IPS DF 6.9 (cell line): ENCODE measurements around the gene TAOK2.
A peak's percentile ranks its signal among the peaks of the same experiment; 100 is the strongest.

ENCODE experiments used
- DNase-seq: peaks from one replicate; pipeline ENCODE4 v3.0.0-alpha.2; 2013; ENCODE audit warnings: low read depth, low spot score
- H3K27ac ChIP-seq: one replicate; pipeline ENCODE4 v1.5.1; 2013; ENCODE audit warnings: low read length, control low read depth
- H3K27me3 ChIP-seq: 2 replicates; pipeline ENCODE4 v1.6.1; 2013; ENCODE audit warnings: mild to moderate bottlenecking, low read length; ENCODE audit not compliant: control insufficient read depth, insufficient read depth
- H3K36me3 ChIP-seq: 2 replicates; pipeline ENCODE4 v1.6.1; 2013; ENCODE audit warnings: low read length; ENCODE audit not compliant: control insufficient read depth, insufficient read depth
- H3K4me1 ChIP-seq: 2 replicates; pipeline ENCODE4 v1.6.1; 2013; ENCODE audit warnings: low read length; ENCODE audit not compliant: control insufficient read depth, insufficient read depth
- H3K4me3 ChIP-seq: 2 replicates; pipeline ENCODE4 v1.5.1; 2013; ENCODE audit warnings: mild to moderate bottlenecking, low read length
- H3K9me3 ChIP-seq: 2 replicates; pipeline ENCODE4 v1.6.1; 2013; ENCODE audit warnings: low read length, inconsistent platforms; ENCODE audit not compliant: control insufficient read depth, insufficient read depth
- WGBS: extraction: QIAGEN DNeasy Blood & Tissue Kit; methylation state at CpG from one replicate; pipeline ENCODE4 v1.1.7; 2013; ENCODE audit warnings: mixed read lengths, missing lambda C conversion rate; ENCODE audit not compliant: insufficient read length, insufficient coverage; 5-methylcytosine and 5-hydroxymethylcytosine counted together

The TAOK2 gene

DNA sequence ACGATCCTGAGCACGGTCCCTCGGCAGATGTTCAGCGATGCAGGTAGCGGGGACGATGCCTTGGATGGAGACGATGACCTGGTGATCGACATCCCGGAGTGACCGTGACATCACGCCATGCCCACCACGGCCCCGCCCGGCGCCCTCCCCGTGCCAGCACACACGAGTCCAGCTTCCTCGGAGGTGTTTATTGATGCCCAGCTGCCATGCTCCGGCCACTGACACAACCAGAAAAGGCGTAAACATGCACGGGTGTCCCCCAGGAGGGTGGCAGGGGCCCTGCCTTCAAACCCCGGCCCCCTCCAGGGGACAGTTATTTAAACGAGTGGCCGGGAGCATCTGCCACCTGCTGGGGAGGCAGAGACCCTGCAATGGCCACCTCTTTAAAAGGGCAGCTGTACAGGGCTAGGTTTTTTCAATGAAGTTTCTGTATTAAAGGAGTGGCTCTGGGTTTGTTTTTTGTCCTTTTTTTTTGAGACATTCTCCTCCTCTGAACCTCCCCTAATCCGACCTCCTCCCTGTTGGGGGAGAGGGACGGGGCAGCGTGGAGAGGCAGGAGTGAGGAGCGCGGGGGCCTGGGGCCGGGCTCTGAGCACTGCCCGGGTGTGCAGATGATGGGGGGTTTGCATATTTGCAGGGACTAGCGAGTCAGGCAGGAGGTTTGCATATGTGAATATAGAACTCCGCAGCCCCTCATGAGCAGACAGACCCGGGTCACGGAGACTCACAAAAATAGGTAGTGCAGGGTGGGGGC is 31.9 kb downstream of the TAOK2 start:
- Histone ChIP-seq H3K4me1 (peaks cover 3% of the 10 kb centered on the region), H3K27me3 (peaks cover 2% of the 10 kb centered on the region; the same call in 1 of the 2 replicates), H3K4me3 (no peak overlapping the region), H3K9me3 (no peaks in the 10 kb centered on the region), H3K27ac (no peak overlapping the region), H3K36me3 (peaks cover 19% of the 10 kb centered on the region)
- DNase-seq: no peak
- no CpG with 5 or more reads among the region's 35 CpGs for WGBS

DNA sequence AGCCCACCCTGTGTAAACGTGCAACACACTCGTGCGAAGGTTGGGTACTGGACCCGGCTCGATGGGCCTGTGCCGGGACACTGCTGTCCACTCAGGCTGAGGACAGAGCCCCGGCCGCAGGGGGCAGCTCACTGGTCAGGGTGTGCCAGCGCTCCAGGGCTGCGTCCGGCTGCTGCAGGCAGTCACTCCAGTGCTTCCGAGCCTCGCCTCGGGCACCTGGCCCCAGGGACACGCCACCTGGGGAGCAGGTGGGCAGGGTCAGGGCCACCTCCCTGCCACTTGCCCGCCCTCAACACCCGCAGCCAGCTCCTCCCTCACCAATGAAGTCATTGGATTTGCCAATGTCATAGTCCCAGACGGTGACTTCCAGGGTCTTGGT is 32.4 kb downstream of the TAOK2 start:
- Histone ChIP-seq H3K4me1 (peaks cover 3% of the 10 kb centered on the region), H3K4me3 (no peak overlapping the region), H3K9me3 (no peaks in the 10 kb centered on the region), H3K27me3 (peaks cover 2% of the 10 kb centered on the region; the same call in 1 of the 2 replicates), H3K27ac (no peak overlapping the region), H3K36me3 (peaks cover 19% of the 10 kb centered on the region)
- WGBS: no CpG with 5 or more reads among the region's 18 CpGs
- no peak for DNase-seq

GRCh38 chr16:30006659-30007377 is 33.1 kb downstream of the TAOK2 start:
- no peak overlapping the region for H3K27ac ChIP-seq
- H3K4me1 ChIP-seq: peaks cover 3% of the 10 kb centered on the region
- H3K36me3 ChIP-seq: peaks cover 17% of the 10 kb centered on the region
- H3K27me3 ChIP-seq: peaks cover 2% of the 10 kb centered on the region; the same call in 1 of the 2 replicates
- no peak for DNase-seq
- H3K9me3 ChIP-seq: no peaks in the 10 kb centered on the region
- no CpG with 5 or more reads among the region's 34 CpGs for WGBS
- no peak overlapping the region for H3K4me3 ChIP-seq

DNA sequence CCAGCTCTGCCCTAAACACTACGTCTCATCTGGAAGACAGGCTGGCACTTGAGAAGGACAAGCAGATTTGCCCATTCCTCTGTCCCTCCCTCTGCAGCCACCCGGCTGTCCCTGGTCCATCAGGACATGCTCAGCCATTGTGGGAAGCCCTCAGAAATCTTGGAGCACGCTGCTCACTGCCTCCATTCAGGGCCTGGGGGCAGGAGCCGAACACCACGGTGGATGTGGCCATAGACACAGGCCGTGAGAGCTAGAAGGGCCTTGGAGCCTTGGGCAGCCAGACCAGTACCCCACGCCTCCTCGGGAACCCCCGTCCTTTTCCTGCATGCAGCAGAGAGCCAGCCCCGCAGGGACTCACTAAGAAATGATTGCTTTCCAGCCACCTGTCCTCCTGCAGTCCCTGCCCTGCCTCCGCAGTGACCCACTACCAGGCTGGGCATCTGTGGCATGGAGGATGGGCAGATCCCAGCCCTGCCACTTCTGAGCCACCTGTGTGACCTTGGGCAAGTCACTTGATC is 33.8 kb downstream of the TAOK2 start:
- WGBS: no CpG with 5 or more reads among the region's 11 CpGs
- Histone ChIP-seq H3K36me3 (peaks cover 13% of the 10 kb centered on the region), H3K4me1 (peaks cover 3% of the 10 kb centered on the region), H3K9me3 (no peaks in the 10 kb centered on the region), H3K27ac (no peak overlapping the region), H3K27me3 (peaks cover 2% of the 10 kb centered on the region; the same call in 1 of the 2 replicates), H3K4me3 (no peak overlapping the region)
- no peak for DNase-seq

- peaks cover 2% of the 10 kb centered on the region; the same call in 1 of the 2 replicates for H3K27me3 ChIP-seq
- WGBS: no CpG with 5 or more reads among the region's 26 CpGs
- no peak overlapping the region for H3K4me3 ChIP-seq
- no peaks in the 10 kb centered on the region for H3K9me3 ChIP-seq
- peaks cover 4% of the 10 kb centered on the region; the same call in 1 of the 2 replicates for H3K36me3 ChIP-seq
- DNase-seq: no peak
- H3K4me1 ChIP-seq: peaks cover 3% of the 10 kb centered on the region
- no peak overlapping the region for H3K27ac ChIP-seq
These were observed 35.6 kb downstream of the TAOK2 start for GRCh38 chr16:30009085-30009862.

- H3K9me3 ChIP-seq: no peaks in the 10 kb centered on the region
- H3K4me1 ChIP-seq: peaks cover 3% of the 10 kb centered on the region
- H3K4me3 ChIP-seq: peak overlapping the region; percentile 90
- peaks cover 4% of the 10 kb centered on the region; the same call in 1 of the 2 replicates for H3K36me3 ChIP-seq
- no peak overlapping the region for H3K27ac ChIP-seq
- no peak for DNase-seq
- H3K27me3 ChIP-seq: peaks cover 2% of the 10 kb centered on the region; the same call in 1 of the 2 replicates
- WGBS: no CpG with 5 or more reads among the region's 34 CpGs
These were observed 36.5 kb downstream of the TAOK2 start for GRCh38 chr16:30009990-30010843.

GRCh38 chr16:30010844-30011713 is 37.4 kb downstream of the TAOK2 start, which contains the start of gene DOC2A:
Gene DOC2A, minus strand, starts transcription at chr16:30011027. Its CDS starts 805 bp downstream, at chr16:30010222.
- H3K4me3 ChIP-seq: peak within 1 kb of the TSS; percentile 90
- H3K27me3 ChIP-seq: peaks cover 2% of the 10 kb centered on the region; the same call in 1 of the 2 replicates
- WGBS: no CpG with 5 or more reads among the region's 99 CpGs
- no peak for DNase-seq
- no peak within 1 kb of the TSS for H3K27ac ChIP-seq
- no peaks in the 10 kb centered on the region for H3K9me3 ChIP-seq
- peaks cover 3% of the 10 kb centered on the region for H3K4me1 ChIP-seq
- H3K36me3 ChIP-seq: peaks cover 1% of the 10 kb centered on the region; the same call in 1 of the 2 replicates

- H3K9me3 ChIP-seq: no peaks in the 10 kb centered on the region
- H3K27me3 ChIP-seq: peaks cover 2% of the 10 kb centered on the region; the same call in 1 of the 2 replicates
- no peak overlapping the region for H3K27ac ChIP-seq
- no peaks in the 10 kb centered on the region for H3K36me3 ChIP-seq
- H3K4me3 ChIP-seq: peak overlapping the region; percentile 90; the same call in 1 of the 2 replicates
- peaks cover 3% of the 10 kb centered on the region for H3K4me1 ChIP-seq
- no peak for DNase-seq
- no CpG with 5 or more reads among the region's 31 CpGs for WGBS
These were observed 38.2 kb downstream of the TAOK2 start for GRCh38 chr16:30011714-30012504.
